ENCODE data around the gene UFD1. TPM values are rescaled to one million over a fixed set of nuclear protein-coding genes. Genes with fewer than 3 reads are reported as not detected.

The UFD1 gene
- total and polyA plus RNA-seq, 9 of the 15 experiments (the other 6 are each of a cell fraction or from before 2014, with no cell fraction given) = 238 to 645 (median 363) TPM

GRCh38 chr22:19503367-19503766, 24.4 kb upstream of the UFD1 start (continued):
- TF ChIP-seq DEAF1 (CRISPR knock-in tag; IDR thresholded peaks at IDR 0.05) = no peak
- 0 out of 2 replicates have a peak, but pooled peaks have one; percentile 22 for TF ChIP-seq E2F1 (CRISPR knock-in tag; IDR thresholded peaks at IDR 0.05)
- 0 out of 4 replicates have a peak, but pooled peaks of 1 of the 2 experiments have one; percentile 48 for TF ChIP-seq RCOR1 (IDR thresholded peaks at IDR 0.05; ENCODE audit: borderline replicate concordance in 1 of 2, low read depth in 2 of 2, low read length in 2 of 2)
- no peak for TF ChIP-seq ZNF24 (IDR thresholded peaks at IDR 0.05)
- no peak for TF ChIP-seq XRCC5 (IDR thresholded peaks at IDR 0.05; ENCODE audit: low read depth, low read length)
- 0 out of 4 replicates have a peak, but pooled peaks of 1 of the 2 experiments have one; percentile 15 for TF ChIP-seq ZMIZ1 (IDR thresholded peaks at IDR 0.05; ENCODE audit: low read depth in 2 of 2, low read length in 2 of 2)
- TF ChIP-seq MAFK (IDR thresholded peaks at IDR 0.05; ENCODE audit: low read length) = 0 out of 2 replicates have a peak, but pooled peaks have one; percentile 15
- TF ChIP-seq, protein P1, sequence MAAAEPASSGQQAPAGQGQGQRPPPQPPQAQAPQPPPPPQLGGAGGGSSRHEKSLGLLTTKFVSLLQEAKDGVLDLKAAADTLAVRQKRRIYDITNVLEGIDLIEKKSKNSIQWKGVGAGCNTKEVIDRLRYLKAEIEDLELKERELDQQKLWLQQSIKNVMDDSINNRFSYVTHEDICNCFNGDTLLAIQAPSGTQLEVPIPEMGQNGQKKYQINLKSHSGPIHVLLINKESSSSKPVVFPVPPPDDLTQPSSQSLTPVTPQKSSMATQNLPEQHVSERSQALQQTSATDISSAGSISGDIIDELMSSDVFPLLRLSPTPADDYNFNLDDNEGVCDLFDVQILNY (CRISPR knock-in tag; IDR thresholded peaks at IDR 0.05) = 0 out of 2 replicates have a peak, but pooled peaks have one; percentile 11
- 0 out of 2 replicates have a peak, but pooled peaks have one; percentile 10 for TF ChIP-seq SPI1 (IDR thresholded peaks at IDR 0.05; ENCODE audit: borderline replicate concordance, low read depth, low read length)
